ENCODE results near the gene RNF123. TPM values are rescaled to one million over a fixed set of nuclear protein-coding genes. Genes with fewer than 3 reads are reported as not detected.

The RNF123 gene
- total and polyA plus RNA-seq, 2 experiments from 2014 or later = 14.6 to 32.5 TPM

DNA sequence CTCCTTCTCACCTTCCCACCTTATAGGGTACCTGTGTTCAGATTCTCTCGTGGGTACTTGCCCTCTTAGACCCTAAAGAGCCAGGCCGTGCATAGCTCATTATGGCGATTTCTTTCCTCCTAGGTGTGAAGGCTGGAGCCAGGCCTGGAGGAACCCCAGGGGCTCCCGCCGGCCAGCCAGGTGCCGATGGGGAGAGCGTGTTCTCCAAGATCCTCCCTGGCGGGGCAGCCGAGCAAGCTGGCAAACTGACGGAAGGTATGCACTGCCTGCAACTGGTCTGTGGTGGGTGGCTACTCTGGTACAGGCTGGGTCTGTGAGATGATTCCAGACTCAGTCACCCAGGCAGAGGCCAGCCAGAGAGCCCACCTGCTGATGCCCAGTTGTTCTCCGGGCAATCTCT, 25.1 kb upstream of the RNF123 start:
- peaks cover 14% of the 10 kb centered on the region for H3K27me3 Mint-ChIP-seq (ENCODE audit: insufficient read depth, low read depth, poor library complexity)
- no peaks in the 10 kb centered on the region for H3K4me1 ChIP-seq (ENCODE audit: insufficient read depth)
- H3K36me3 ChIP-seq (ENCODE audit: insufficient read depth) = no peaks in the 10 kb centered on the region
- no peak overlapping the region for H3K27ac ChIP-seq (ENCODE audit: low read depth)
- no peak overlapping the region for H2AFZ ChIP-seq
- no peaks in the 10 kb centered on the region; the same call in 2 of the 3 replicates for H3K36me3 Mint-ChIP-seq (ENCODE audit: low read depth)
- no peaks in the 10 kb centered on the region for H3K9me3 Mint-ChIP-seq
- TF ChIP-seq CREB1 (CRISPR knock-in tag; IDR thresholded peaks at IDR 0.05; ENCODE audit: low read depth) (no peak), JUNB (IDR thresholded peaks at IDR 0.05; ENCODE audit: unreplicated experiment) (no peak), EZH2 (IDR thresholded peaks at IDR 0.05; ENCODE audit: low read depth, unreplicated experiment) (no peak), NANOG (IDR thresholded peaks at IDR 0.05; ENCODE audit: borderline replicate concordance) (no peak), POLR2AphosphoS5 (IDR thresholded peaks at IDR 0.05; ENCODE audit: low read depth) (no peak), ZNF114 (CRISPR knock-in tag; IDR thresholded peaks at IDR 0.05) (no peak), ZNF331 (CRISPR knock-in tag; IDR thresholded peaks at IDR 0.05; ENCODE audit: low read depth) (no peak), EZH2phosphoT487 (IDR thresholded peaks at IDR 0.05; ENCODE audit: unreplicated experiment) (no peak)
- TF ChIP-seq, protein P1, sequence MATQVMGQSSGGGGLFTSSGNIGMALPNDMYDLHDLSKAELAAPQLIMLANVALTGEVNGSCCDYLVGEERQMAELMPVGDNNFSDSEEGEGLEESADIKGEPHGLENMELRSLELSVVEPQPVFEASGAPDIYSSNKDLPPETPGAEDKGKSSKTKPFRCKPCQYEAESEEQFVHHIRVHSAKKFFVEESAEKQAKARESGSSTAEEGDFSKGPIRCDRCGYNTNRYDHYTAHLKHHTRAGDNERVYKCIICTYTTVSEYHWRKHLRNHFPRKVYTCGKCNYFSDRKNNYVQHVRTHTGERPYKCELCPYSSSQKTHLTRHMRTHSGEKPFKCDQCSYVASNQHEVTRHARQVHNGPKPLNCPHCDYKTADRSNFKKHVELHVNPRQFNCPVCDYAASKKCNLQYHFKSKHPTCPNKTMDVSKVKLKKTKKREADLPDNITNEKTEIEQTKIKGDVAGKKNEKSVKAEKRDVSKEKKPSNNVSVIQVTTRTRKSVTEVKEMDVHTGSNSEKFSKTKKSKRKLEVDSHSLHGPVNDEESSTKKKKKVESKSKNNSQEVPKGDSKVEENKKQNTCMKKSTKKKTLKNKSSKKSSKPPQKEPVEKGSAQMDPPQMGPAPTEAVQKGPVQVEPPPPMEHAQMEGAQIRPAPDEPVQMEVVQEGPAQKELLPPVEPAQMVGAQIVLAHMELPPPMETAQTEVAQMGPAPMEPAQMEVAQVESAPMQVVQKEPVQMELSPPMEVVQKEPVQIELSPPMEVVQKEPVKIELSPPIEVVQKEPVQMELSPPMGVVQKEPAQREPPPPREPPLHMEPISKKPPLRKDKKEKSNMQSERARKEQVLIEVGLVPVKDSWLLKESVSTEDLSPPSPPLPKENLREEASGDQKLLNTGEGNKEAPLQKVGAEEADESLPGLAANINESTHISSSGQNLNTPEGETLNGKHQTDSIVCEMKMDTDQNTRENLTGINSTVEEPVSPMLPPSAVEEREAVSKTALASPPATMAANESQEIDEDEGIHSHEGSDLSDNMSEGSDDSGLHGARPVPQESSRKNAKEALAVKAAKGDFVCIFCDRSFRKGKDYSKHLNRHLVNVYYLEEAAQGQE (IDR thresholded peaks at IDR 0.05; ENCODE audit: unreplicated experiment) = no peak
- TF ChIP-seq, protein P2, sequence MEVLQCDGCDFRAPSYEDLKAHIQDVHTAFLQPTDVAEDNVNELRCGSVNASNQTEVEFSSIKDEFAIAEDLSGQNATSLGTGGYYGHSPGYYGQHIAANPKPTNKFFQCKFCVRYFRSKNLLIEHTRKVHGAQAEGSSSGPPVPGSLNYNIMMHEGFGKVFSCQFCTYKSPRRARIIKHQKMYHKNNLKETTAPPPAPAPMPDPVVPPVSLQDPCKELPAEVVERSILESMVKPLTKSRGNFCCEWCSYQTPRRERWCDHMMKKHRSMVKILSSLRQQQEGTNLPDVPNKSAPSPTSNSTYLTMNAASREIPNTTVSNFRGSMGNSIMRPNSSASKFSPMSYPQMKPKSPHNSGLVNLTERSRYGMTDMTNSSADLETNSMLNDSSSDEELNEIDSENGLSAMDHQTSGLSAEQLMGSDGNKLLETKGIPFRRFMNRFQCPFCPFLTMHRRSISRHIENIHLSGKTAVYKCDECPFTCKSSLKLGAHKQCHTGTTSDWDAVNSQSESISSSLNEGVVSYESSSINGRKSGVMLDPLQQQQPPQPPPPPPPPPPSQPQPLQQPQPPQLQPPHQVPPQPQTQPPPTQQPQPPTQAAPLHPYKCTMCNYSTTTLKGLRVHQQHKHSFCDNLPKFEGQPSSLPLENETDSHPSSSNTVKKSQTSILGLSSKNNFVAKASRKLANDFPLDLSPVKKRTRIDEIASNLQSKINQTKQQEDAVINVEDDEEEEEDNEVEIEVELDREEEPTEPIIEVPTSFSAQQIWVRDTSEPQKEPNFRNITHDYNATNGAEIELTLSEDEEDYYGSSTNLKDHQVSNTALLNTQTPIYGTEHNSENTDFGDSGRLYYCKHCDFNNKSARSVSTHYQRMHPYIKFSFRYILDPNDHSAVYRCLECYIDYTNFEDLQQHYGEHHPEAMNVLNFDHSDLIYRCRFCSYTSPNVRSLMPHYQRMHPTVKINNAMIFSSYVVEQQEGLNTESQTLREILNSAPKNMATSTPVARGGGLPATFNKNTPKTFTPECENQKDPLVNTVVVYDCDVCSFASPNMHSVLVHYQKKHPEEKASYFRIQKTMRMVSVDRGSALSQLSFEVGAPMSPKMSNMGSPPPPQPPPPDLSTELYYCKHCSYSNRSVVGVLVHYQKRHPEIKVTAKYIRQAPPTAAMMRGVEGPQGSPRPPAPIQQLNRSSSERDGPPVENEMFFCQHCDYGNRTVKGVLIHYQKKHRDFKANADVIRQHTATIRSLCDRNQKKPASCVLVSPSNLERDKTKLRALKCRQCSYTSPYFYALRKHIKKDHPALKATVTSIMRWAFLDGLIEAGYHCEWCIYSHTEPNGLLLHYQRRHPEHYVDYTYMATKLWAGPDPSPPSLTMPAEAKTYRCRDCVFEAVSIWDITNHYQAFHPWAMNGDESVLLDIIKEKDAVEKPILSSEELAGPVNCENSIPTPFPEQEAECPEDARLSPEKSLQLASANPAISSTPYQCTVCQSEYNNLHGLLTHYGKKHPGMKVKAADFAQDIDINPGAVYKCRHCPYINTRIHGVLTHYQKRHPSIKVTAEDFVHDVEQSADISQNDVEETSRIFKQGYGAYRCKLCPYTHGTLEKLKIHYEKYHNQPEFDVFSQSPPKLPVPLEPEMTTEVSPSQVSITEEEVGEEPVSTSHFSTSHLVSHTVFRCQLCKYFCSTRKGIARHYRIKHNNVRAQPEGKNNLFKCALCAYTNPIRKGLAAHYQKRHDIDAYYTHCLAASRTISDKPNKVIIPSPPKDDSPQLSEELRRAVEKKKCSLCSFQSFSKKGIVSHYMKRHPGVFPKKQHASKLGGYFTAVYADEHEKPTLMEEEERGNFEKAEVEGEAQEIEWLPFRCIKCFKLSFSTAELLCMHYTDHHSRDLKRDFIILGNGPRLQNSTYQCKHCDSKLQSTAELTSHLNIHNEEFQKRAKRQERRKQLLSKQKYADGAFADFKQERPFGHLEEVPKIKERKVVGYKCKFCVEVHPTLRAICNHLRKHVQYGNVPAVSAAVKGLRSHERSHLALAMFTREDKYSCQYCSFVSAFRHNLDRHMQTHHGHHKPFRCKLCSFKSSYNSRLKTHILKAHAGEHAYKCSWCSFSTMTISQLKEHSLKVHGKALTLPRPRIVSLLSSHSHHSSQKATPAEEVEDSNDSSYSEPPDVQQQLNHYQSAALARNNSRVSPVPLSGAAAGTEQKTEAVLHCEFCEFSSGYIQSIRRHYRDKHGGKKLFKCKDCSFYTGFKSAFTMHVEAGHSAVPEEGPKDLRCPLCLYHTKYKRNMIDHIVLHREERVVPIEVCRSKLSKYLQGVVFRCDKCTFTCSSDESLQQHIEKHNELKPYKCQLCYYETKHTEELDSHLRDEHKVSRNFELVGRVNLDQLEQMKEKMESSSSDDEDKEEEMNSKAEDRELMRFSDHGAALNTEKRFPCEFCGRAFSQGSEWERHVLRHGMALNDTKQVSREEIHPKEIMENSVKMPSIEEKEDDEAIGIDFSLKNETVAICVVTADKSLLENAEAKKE (CRISPR knock-in tag; IDR thresholded peaks at IDR 0.05) = no peak
- TF ChIP-seq, protein P3, sequence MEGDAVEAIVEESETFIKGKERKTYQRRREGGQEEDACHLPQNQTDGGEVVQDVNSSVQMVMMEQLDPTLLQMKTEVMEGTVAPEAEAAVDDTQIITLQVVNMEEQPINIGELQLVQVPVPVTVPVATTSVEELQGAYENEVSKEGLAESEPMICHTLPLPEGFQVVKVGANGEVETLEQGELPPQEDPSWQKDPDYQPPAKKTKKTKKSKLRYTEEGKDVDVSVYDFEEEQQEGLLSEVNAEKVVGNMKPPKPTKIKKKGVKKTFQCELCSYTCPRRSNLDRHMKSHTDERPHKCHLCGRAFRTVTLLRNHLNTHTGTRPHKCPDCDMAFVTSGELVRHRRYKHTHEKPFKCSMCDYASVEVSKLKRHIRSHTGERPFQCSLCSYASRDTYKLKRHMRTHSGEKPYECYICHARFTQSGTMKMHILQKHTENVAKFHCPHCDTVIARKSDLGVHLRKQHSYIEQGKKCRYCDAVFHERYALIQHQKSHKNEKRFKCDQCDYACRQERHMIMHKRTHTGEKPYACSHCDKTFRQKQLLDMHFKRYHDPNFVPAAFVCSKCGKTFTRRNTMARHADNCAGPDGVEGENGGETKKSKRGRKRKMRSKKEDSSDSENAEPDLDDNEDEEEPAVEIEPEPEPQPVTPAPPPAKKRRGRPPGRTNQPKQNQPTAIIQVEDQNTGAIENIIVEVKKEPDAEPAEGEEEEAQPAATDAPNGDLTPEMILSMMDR (conservative IDR thresholded peaks at IDR 0.05; ENCODE audit: low read depth in 2 of 2) = no peak
- TF ChIP-seq, protein P4, sequence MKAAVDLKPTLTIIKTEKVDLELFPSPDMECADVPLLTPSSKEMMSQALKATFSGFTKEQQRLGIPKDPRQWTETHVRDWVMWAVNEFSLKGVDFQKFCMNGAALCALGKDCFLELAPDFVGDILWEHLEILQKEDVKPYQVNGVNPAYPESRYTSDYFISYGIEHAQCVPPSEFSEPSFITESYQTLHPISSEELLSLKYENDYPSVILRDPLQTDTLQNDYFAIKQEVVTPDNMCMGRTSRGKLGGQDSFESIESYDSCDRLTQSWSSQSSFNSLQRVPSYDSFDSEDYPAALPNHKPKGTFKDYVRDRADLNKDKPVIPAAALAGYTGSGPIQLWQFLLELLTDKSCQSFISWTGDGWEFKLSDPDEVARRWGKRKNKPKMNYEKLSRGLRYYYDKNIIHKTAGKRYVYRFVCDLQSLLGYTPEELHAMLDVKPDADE (IDR thresholded peaks at IDR 0.05) = no peak
- DNase-seq (ENCODE audit: low spot score) (no peak), ATAC-seq (no peak)
- no peaks in the 10 kb centered on the region for H3K9me2 ChIP-seq (ENCODE audit: insufficient read depth)
- H3K4me1 Mint-ChIP-seq = peaks cover 21% of the 10 kb centered on the region
- H3K27me3 ChIP-seq (ENCODE audit: insufficient read depth) = no peaks in the 10 kb centered on the region
- no peaks in the 10 kb centered on the region for H4K20me1 ChIP-seq (replicated peaks; ENCODE audit: insufficient read depth)
- H3K79me2 ChIP-seq (replicated peaks; ENCODE audit: insufficient read depth) = no peaks in the 10 kb centered on the region
- no peaks in the 10 kb centered on the region for H3F3A ChIP-seq (replicated peaks; ENCODE audit: low read depth)
- no peak overlapping the region for H3K4me2 ChIP-seq
- no peak overlapping the region for H3K4me3 Mint-ChIP-seq
- H3K27ac Mint-ChIP-seq = no peak overlapping the region
- H3K4me3 ChIP-seq = no peak overlapping the region

Data from GM23338 (cell line).